HepG2 (cell line): Measurements from ENCODE around the gene FUCA2. TPM values are rescaled to one million over a fixed set of nuclear protein-coding genes. Genes with fewer than 3 reads are reported as not detected.

Source experiments
- ATAC-seq: fragments of 200-7000 bp; cut with Tn5 transposase; 3 replicates; pipeline ENCODE4 v1.9.1; 2020; ENCODE audit warnings: mild to moderate bottlenecking, moderate library complexity
- BruUV-seq: library from RNA; stranded (reverse); fragments of 400-500 nt; replicated peaks from 2 replicates; lab custom pipeline; 2021; lab: Mats Ljungman, UMichigan
- CTCF ChIA-PET: fragments of 300-600 bp; formaldehyde crosslinking; extraction: SDS; loops from one replicate; lab custom pipeline; 2021; ENCODE audit warnings: low total read pairs, inconsistent platforms, low intra/inter-chr PET ratio; lab: Yijun Ruan, JAX
- POLR2A ChIA-PET: fragments of 350-600 bp; sonication (Branson Sonifier 250); formaldehyde crosslinking; loops from one replicate; lab custom pipeline; 2020; ENCODE audit warnings: antibody characterized with exemption, inconsistent platforms; lab: Yijun Ruan, JAX
- DNase-seq: peaks from one replicate; pipeline ENCODE4 v3.0.0-alpha.2; 2015; ENCODE audit warnings: low spot score
- FAIRE-seq: peaks from 3 replicates; lab custom pipeline; 2011; peaks lifted over from hg19 to GRCh38; lab: Jason Lieb, UNC
- H2AFZ ChIP-seq: one replicate; pipeline ENCODE4 v1.6.1; 2011; ENCODE audit warnings: low read length, inconsistent platforms
- H3K27ac ChIP-seq: fragments of 300-600 bp; 3 replicates; pipeline ENCODE4 v1.8.0; 2011; ENCODE audit warnings: mixed run types, mild to moderate bottlenecking, mixed read lengths, low read length, inconsistent platforms; ENCODE audit not compliant: insufficient read depth; ENCODE audit errors: extremely low read length
- H3K27me3 ChIP-seq, 2 experiments: fragments of 200-600 bp in 1 of 2; 2 replicates in 1 of 2; 3 replicates in 1 of 2; pipeline versions ENCODE4 v1.6.0 to v1.8.0; 2011; ENCODE audit warnings: low read length in 2 of 2, mild to moderate bottlenecking in 2 of 2, moderate library complexity in 2 of 2, inconsistent platforms in 1 of 2; ENCODE audit not compliant: insufficient read depth in 2 of 2, control insufficient read depth in 1 of 2
- H3K36me3 ChIP-seq, 2 experiments: fragments of 200-600 bp in 1 of 2; replicated peaks in 1 of 2; 2 replicates in 1 of 2; 3 replicates in 1 of 2; pipeline versions ENCODE4 v1.5.1 to v1.8.0; 2011; ENCODE audit warnings: low read length in 2 of 2, inconsistent platforms in 1 of 2; ENCODE audit not compliant: insufficient read depth in 2 of 2, control insufficient read depth in 1 of 2
- H3K4me1 ChIP-seq: 2 replicates; pipeline ENCODE4 v1.5.1; 2012; ENCODE audit warnings: low read length, inconsistent platforms; ENCODE audit not compliant: insufficient read depth
- H3K4me2 ChIP-seq: 2 replicates; pipeline ENCODE4 v1.6.0; 2011; ENCODE audit warnings: low read depth, low read length, inconsistent platforms
- H3K4me3 ChIP-seq, 3 experiments: fragments of 200-600 bp in 1 of 3; sonication (generic), shearing (Covaris generic) in 1 of 3; replicated peaks in 1 of 3; 2 replicates each; pipeline ENCODE4 v1.5.1; 2011 to 2016; ENCODE audit warnings: low read length in 3 of 3, inconsistent platforms in 2 of 3, low read depth in 2 of 3, mild to moderate bottlenecking in 2 of 3, control low read depth in 1 of 3, mixed read lengths in 1 of 3; ENCODE audit not compliant: insufficient read depth in 1 of 3
- H3K79me2 ChIP-seq: one replicate; pipeline ENCODE4 v1.6.1; 2011; ENCODE audit warnings: low read length, inconsistent platforms; ENCODE audit not compliant: insufficient read depth
- H3K9ac ChIP-seq: 2 replicates; pipeline ENCODE4 v1.6.0; 2011; ENCODE audit warnings: mild to moderate bottlenecking, low read depth, low read length, inconsistent platforms; ENCODE audit not compliant: insufficient read depth
- H3K9me3 ChIP-seq: 2 replicates; pipeline ENCODE4 v1.5.1; 2012; ENCODE audit warnings: mild to moderate bottlenecking, low read length
- H4K20me1 ChIP-seq: 2 replicates; pipeline ENCODE4 v1.6.0; 2011; ENCODE audit warnings: inconsistent platforms, mild to moderate bottlenecking, low read length, moderate library complexity; ENCODE audit not compliant: insufficient read depth
- CHD4 ChIP-seq: fragments of 200-600 bp; sonication (generic); IDR thresholded peaks from 2 replicates; pipeline ENCODE4 v1.7.0; 2017; ENCODE audit warnings: mild to moderate bottlenecking, low read length, borderline replicate concordance
- ISL2 ChIP-seq: sonication (generic); formaldehyde crosslinking; IDR thresholded peaks from 2 replicates; pipeline ENCODE4 v1.5.0; 2020; ENCODE audit warnings: missing genetic modification reagents
- MED1 ChIP-seq: sonication (generic); formaldehyde crosslinking; IDR thresholded peaks from 2 replicates; pipeline ENCODE4 v1.4.0; 2020; ENCODE audit warnings: missing genetic modification reagents
- MXI1 ChIP-seq: IDR thresholded peaks from 3 replicates; pipeline ENCODE4 v1.6.1; 2012; ENCODE audit warnings: low read depth, low read length, inconsistent platforms, borderline replicate concordance
- NFATC3 ChIP-seq: sonication (generic); formaldehyde crosslinking; IDR thresholded peaks from 2 replicates; pipeline ENCODE4 v1.5.1; 2020; ENCODE audit warnings: mild to moderate bottlenecking, missing genetic modification reagents
- NRL ChIP-seq: sonication (generic); formaldehyde crosslinking; IDR thresholded peaks from 2 replicates; pipeline ENCODE4 v1.5.0; 2020; ENCODE audit warnings: missing genetic modification reagents, mild to moderate bottlenecking, moderate library complexity, borderline replicate concordance
- RFX3 ChIP-seq: IDR thresholded peaks from 2 replicates; pipeline ENCODE4 v1.6.1; 2016; ENCODE audit warnings: missing biosample characterization, missing genetic modification reagents
- SMARCC2 ChIP-seq: fragments of 450-650 bp; IDR thresholded peaks from 2 replicates; pipeline ENCODE4 v1.6.1; 2017; ENCODE audit warnings: antibody characterized with exemption, mild to moderate bottlenecking
- SNAPC2 ChIP-seq: sonication (generic); formaldehyde crosslinking; IDR thresholded peaks from 2 replicates; pipeline ENCODE4 v1.8.1; 2022; ENCODE audit warnings: mild to moderate bottlenecking, missing genetic modification reagents
- THYN1 ChIP-seq: sonication (generic); formaldehyde crosslinking; IDR thresholded peaks from 2 replicates; pipeline ENCODE4 v1.8.1; 2023; ENCODE audit warnings: low read depth, mild to moderate bottlenecking, moderate library complexity, missing genetic modification reagents, borderline replicate concordance
- ZNF121 ChIP-seq: sonication (generic); formaldehyde crosslinking; IDR thresholded peaks from 2 replicates; pipeline ENCODE4 v1.5.0; 2020; ENCODE audit warnings: mild to moderate bottlenecking, missing genetic modification reagents
- ZNF326 ChIP-seq: sonication (generic); formaldehyde crosslinking; IDR thresholded peaks from 2 replicates; pipeline ENCODE4 v1.4.0; 2020; ENCODE audit warnings: missing genetic modification reagents, borderline replicate concordance
- ZNF367 ChIP-seq: sonication (generic); formaldehyde crosslinking; IDR thresholded peaks from 2 replicates; pipeline ENCODE4 v1.4.0; 2020; ENCODE audit warnings: missing genetic modification reagents, borderline replicate concordance
- ZNF672 ChIP-seq: sonication (generic); formaldehyde crosslinking; IDR thresholded peaks from 2 replicates; pipeline ENCODE4 v1.8.1; 2022; ENCODE audit warnings: missing genetic modification reagents
- ZNF777 ChIP-seq: sonication (generic); formaldehyde crosslinking; IDR thresholded peaks from 2 replicates; pipeline ENCODE4 v1.4.0; 2020; ENCODE audit warnings: missing genetic modification reagents
- ZNF790 ChIP-seq: sonication (generic); formaldehyde crosslinking; IDR thresholded peaks from 2 replicates; pipeline ENCODE4 v1.8.0; 2022; ENCODE audit warnings: missing genetic modification reagents, mild to moderate bottlenecking, borderline replicate concordance
- ZSCAN25 ChIP-seq: sonication (generic); formaldehyde crosslinking; IDR thresholded peaks from 2 replicates; pipeline ENCODE4 v1.8.0; 2022; ENCODE audit warnings: mild to moderate bottlenecking, missing genetic modification reagents
- WGBS: methylation state at CpG from one replicate; pipeline ENCODE4 v1.1.6; 2017; ENCODE audit warnings: low lambda C conversion rate; 5-methylcytosine and 5-hydroxymethylcytosine counted together
- in situ Hi-C: cut with HindIII; loops from 2 replicates; pipeline ENCODE4 v1.10.0; 2017; ENCODE audit warnings: low pct_unique_long_range_greater_than_20kb; ENCODE audit not compliant: extremely low pct_ligation_motif_present
- intact Hi-C: fragments of 100-400 bp; cut with micrococcal nuclease; formaldehyde crosslinking; loops from one replicate; pipeline ENCODE4 v1.10.0; 2022; ENCODE audit not compliant: unreplicated experiment
- polyA plus RNA-seq, 8 experiments: library from polyadenylated mRNA; depleted of rRNA in 3 of 8; stranded (reverse) in 7 of 8; unstranded in 1 of 8; fragments of >200 nt; fragmentation: Illumina TruSeq in 4 of 8; extraction: Trizol in 4 of 8; gene quantifications; 2 replicates each; pipeline versions ENCODE4 v1.2.1 to v1.2.3, GENCODE V29; 2011 to 2016; ENCODE audit warnings: low read depth in 4 of 8, missing spikeins in 1 of 8, mixed read lengths in 1 of 8; ENCODE audit not compliant: insufficient read depth in 1 of 8
- total RNA-seq, 5 experiments: library from RNA; depleted of rRNA; stranded (reverse); fragments of >200 nt; fragmentation: Illumina TruSeq; extraction: Trizol; gene quantifications; 2 replicates each; pipeline ENCODE4 v1.2.3, GENCODE V29; 2016; ENCODE audit warnings: low read depth in 1 of 5
- TF ChIP-seq, protein P1 (sequence below): sonication (generic); IDR thresholded peaks from 2 replicates; pipeline ENCODE4 v1.6.1; 2016; ENCODE audit warnings: low read depth, borderline replicate concordance
- TF ChIP-seq, protein P2 (sequence below): sonication (generic); formaldehyde crosslinking; IDR thresholded peaks from 2 replicates; pipeline ENCODE4 v1.5.1; 2020; ENCODE audit warnings: missing genetic modification reagents, mild to moderate bottlenecking, borderline replicate concordance

The FUCA2 gene
- total and polyA plus RNA-seq, 2 of the 13 experiments (the other 11 are each of a cell fraction or from before 2014, with no cell fraction given): 87.4 to 144 TPM

DNA sequence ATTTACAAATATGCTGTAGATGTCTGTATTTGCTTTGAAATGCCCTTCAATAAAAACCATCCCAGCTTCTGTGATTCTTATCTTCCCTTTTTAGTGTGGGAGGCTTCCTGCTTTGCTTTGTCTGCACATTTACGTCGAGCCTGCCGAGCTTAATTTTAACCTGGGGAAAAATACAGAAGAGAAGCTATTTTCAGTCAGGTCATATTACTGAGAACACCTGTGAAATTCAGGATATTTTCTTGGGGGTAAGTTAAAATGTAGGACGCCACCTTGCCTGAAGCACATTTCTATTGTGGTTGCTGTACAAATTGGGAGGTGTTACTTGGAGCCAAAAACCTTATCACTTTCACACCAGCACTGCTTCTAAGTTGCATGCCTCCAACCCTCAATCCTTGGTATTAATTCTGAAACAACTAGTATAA, 43.6 kb upstream of the FUCA2 start:
- intact Hi-C loops: no loop called here
- H2AFZ ChIP-seq: peak overlapping the region; percentile 20
- no peak for FAIRE-seq

DNA sequence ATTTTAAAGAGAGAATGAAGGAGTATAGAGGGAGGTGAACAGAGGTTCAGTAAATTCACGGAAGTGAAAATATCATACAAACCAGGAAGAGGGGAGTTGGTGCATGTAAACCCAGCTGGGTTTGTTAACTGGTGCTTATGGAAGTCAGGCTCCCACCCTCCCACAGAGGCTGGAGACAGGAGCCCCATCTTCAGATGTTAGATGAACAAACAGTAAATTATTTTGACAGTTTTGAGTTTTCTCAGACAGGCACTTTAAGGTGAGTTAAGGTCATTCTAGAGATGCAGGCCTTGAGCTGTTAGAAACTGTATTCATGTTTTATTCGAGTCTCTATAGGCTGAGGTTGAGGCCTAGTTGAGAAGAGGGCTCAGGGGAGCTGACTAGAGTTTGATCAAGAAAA, 41.8 kb upstream of the FUCA2 start:
- Histone ChIP-seq H3K36me3 (no peaks in the 10 kb centered on the region), H3K27ac (no peak overlapping the region), H2AFZ (no peak overlapping the region), H3K9ac (no peak overlapping the region), H3K9me3 (no peaks in the 10 kb centered on the region), H3K79me2 (no peaks in the 10 kb centered on the region), H4K20me1 (no peaks in the 10 kb centered on the region), H3K4me3 (no peak overlapping the region), H3K4me1 (peaks cover 14% of the 10 kb centered on the region), H3K4me2 (no peak overlapping the region), H3K27me3 (no peaks in the 10 kb centered on the region)
- POLR2A ChIA-PET: no interaction called here
- intact Hi-C loops (no loop called here), in situ Hi-C loops (no loop called here)
- no peak for FAIRE-seq
- ATAC-seq: no peak
- no TSS peak for BruUV-seq
- 82% methylated on average over 2 of the region's 2 CpGs for WGBS
- DNase-seq: no peak
- CTCF ChIA-PET: no interaction called here
- TF ChIP-seq ISL2 (CRISPR knock-in tag): no peak
- TF ChIP-seq MED1 (CRISPR knock-in tag): no peak
- no peak for TF ChIP-seq ZNF367 (CRISPR knock-in tag)
- no peak for TF ChIP-seq NRL (CRISPR knock-in tag)
- no peak for TF ChIP-seq MXI1
- no peak for TF ChIP-seq ZSCAN25 (CRISPR knock-in tag)
- TF ChIP-seq NFATC3: no peak
- no peak for TF ChIP-seq CHD4
- TF ChIP-seq ZNF121 (CRISPR knock-in tag): no peak
- no peak for TF ChIP-seq THYN1 (CRISPR knock-in tag)
- TF ChIP-seq ZNF672 (CRISPR knock-in tag): no peak
- TF ChIP-seq, protein P1, sequence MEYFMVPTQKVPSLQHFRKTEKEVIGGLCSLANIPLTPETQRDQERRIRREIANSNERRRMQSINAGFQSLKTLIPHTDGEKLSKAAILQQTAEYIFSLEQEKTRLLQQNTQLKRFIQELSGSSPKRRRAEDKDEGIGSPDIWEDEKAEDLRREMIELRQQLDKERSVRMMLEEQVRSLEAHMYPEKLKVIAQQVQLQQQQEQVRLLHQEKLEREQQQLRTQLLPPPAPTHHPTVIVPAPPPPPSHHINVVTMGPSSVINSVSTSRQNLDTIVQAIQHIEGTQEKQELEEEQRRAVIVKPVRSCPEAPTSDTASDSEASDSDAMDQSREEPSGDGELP: no peak

More for the DNA sequence above, 43.6 kb upstream of the FUCA2 start:
- Histone ChIP-seq H3K4me1 (peaks cover 14% of the 10 kb centered on the region), H3K9ac (peak overlapping the region; percentile 19; the same call in 1 of the 2 replicates), H3K36me3 (no peaks in the 10 kb centered on the region), H3K27ac (no peak overlapping the region), H3K9me3 (no peaks in the 10 kb centered on the region), H3K4me2 (peak overlapping the region; percentile 42), H4K20me1 (no peaks in the 10 kb centered on the region), H3K79me2 (no peaks in the 10 kb centered on the region), H3K27me3 (no peaks in the 10 kb centered on the region), H3K4me3 (peak overlapping the region in 2 of 3 experiments; percentile 3 to 20; a peak in 1 of 6 replicates)
- no peak for TF ChIP-seq SMARCC2
- no peak for TF ChIP-seq RFX3
- TF ChIP-seq ZNF790 (CRISPR knock-in tag): no peak
- TF ChIP-seq, protein P2, sequence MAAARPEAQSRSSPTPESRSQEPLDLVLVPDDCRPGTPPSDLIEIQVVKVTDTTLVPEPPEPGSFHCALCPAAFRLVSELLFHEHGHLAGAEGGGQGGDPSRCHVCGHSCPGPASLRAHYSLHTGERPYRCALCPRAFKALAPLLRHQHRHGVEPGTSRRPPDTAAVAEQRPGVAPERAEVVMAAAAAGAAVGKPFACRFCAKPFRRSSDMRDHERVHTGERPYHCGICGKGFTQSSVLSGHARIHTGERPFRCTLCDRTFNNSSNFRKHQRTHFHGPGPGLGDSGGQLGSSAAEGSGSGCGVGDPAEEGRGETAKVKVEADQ (CRISPR knock-in tag): no peak
- TF ChIP-seq ZNF777 (CRISPR knock-in tag): 0 out of 2 replicates have a peak, but pooled peaks have one; percentile 43
- no peak for TF ChIP-seq SNAPC2 (CRISPR knock-in tag)
- TF ChIP-seq ZNF326 (CRISPR knock-in tag): no peak
- POLR2A ChIA-PET: no interaction called here
- no peak for ATAC-seq
- CTCF ChIA-PET: no interaction called here
- DNase-seq: no peak
- 28% methylated on average over 4 of the region's 4 CpGs for WGBS
- in situ Hi-C loops: no loop called here
- no TSS peak for BruUV-seq
